ENCODE results near the gene GBP4.

The GBP4 gene

DNA sequence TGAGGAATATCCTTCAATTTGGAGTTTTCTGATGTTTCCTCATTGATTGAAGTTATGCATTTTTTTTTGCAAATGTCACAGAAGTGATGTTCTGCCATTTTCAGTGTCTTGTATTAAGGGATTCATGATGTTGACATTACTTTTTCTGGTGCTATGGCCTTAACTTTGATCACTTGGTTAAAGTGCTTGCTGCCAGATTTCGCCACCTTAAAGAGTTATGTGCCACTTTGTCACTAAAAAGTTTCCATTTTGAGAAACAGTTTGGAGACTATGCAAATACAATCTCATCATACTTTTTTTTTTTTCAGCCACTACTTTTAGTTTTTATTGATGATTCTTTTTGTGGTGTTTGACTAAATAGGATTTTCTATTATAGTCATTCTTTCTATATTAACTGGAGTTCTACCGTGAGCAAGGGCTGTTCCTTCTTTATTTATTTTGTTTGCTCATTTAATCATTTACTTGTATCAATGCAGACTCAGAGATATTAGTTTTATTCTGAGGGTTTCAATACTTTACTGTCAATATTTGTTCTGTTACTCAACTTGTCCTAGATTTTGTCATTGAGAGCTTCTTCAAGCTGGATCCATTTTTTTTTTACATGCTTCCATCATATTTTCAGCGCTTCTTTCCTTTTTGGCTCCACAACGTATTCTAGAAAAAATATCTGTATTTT is 26.1 kb downstream of the GBP4 start:
- no peak overlapping the region for H3K4me3 ChIP-seq (ENCODE audit: control insufficient read depth, low read depth, low read length)
- no peak for DNase-seq (ENCODE audit: low read depth)
- TF ChIP-seq, protein P1, sequence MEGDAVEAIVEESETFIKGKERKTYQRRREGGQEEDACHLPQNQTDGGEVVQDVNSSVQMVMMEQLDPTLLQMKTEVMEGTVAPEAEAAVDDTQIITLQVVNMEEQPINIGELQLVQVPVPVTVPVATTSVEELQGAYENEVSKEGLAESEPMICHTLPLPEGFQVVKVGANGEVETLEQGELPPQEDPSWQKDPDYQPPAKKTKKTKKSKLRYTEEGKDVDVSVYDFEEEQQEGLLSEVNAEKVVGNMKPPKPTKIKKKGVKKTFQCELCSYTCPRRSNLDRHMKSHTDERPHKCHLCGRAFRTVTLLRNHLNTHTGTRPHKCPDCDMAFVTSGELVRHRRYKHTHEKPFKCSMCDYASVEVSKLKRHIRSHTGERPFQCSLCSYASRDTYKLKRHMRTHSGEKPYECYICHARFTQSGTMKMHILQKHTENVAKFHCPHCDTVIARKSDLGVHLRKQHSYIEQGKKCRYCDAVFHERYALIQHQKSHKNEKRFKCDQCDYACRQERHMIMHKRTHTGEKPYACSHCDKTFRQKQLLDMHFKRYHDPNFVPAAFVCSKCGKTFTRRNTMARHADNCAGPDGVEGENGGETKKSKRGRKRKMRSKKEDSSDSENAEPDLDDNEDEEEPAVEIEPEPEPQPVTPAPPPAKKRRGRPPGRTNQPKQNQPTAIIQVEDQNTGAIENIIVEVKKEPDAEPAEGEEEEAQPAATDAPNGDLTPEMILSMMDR (conservative IDR thresholded peaks at IDR 0.05; ENCODE audit: control insufficient read depth, insufficient read depth, low read depth, low read length) = no peak

DNA sequence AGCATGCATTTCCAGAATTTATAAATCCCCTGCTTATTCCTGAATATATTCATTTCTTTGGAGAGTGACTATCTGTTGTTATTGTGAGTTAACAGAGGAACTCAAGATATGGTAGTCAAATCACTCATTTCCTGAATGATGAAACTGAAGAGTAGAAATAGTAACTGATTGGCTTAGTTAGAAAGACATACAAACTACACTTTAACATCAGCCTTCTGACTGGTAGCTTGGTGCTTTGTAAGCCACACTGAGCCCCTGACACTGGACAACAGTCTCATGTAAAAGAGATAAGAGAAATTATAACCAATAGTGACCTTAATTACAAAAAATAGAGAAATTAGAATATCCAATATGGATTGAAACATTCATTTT is 27.7 kb downstream of the GBP4 start:
- TF ChIP-seq, protein P1 (conservative IDR thresholded peaks at IDR 0.05; ENCODE audit: control insufficient read depth, insufficient read depth, low read depth, low read length) = no peak
- DNase-seq (ENCODE audit: low read depth) = no peak
- no peak overlapping the region for H3K4me3 ChIP-seq (ENCODE audit: control insufficient read depth, low read depth, low read length)

GRCh38 chr1:89170170-89171066 is 28.3 kb downstream of the GBP4 start:
- TF ChIP-seq, protein P1 (conservative IDR thresholded peaks at IDR 0.05; ENCODE audit: control insufficient read depth, insufficient read depth, low read depth, low read length) = no peak
- DNase-seq (ENCODE audit: low read depth) = no peak
- H3K4me3 ChIP-seq (ENCODE audit: control insufficient read depth, low read depth, low read length) = no peak overlapping the region

GRCh38 chr1:89169166-89169565 is 29.6 kb downstream of the GBP4 start:
- TF ChIP-seq, protein P1 (conservative IDR thresholded peaks at IDR 0.05; ENCODE audit: control insufficient read depth, insufficient read depth, low read depth, low read length) = no peak
- no peak overlapping the region for H3K4me3 ChIP-seq (ENCODE audit: control insufficient read depth, low read depth, low read length)
- no peak for DNase-seq (ENCODE audit: low read depth)

GRCh38 chr1:89167590-89168230 is 31.0 kb downstream of the GBP4 start:
- H3K4me3 ChIP-seq (ENCODE audit: control insufficient read depth, low read depth, low read length) = no peak overlapping the region
- TF ChIP-seq, protein P1 (conservative IDR thresholded peaks at IDR 0.05; ENCODE audit: control insufficient read depth, insufficient read depth, low read depth, low read length) = no peak
- DNase-seq (ENCODE audit: low read depth) = no peak

GRCh38 chr1:89166705-89167104 is 32.0 kb downstream of the GBP4 start:
- TF ChIP-seq, protein P1 (conservative IDR thresholded peaks at IDR 0.05; ENCODE audit: control insufficient read depth, insufficient read depth, low read depth, low read length) = no peak
- no peak for DNase-seq (ENCODE audit: low read depth)
- H3K4me3 ChIP-seq (ENCODE audit: control insufficient read depth, low read depth, low read length) = no peak overlapping the region
